Measurements from ENCODE around the gene SOHLH1. TPM values are rescaled to one million over a fixed set of nuclear protein-coding genes. Genes with fewer than 3 reads are reported as not detected.

Gene SOHLH1
- polyA plus RNA-seq (2013, experiment 1 of 2; ENCODE audit: insufficient read length): not detected
- polyA plus RNA-seq (2013, experiment 2 of 2; ENCODE audit: insufficient read length): not detected

DNA sequence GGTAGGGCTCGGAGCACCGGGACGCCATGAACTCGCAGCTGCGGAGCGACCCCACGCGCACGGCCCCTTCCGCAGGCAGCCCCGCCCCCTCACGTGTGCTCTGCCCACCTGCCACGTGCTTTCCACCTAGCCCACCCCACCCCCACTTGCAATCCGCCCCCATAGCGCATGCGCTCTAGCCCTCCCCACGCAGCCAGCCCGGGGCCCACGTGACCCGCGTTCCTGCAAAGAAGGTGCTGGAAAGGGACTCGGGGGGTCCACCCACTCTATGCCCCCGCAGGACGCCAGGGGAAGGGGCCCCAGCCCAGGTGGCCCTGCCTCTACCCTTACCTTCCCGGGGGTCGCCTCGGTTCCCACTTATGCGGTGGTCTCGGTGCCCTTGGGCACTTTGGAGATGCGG, at the start of gene SOHLH1:
Gene SOHLH1 (minus strand): TSS at position 42 of the 400 bp plus-strand sequence. CDS start 14 bp downstream, at position 28.
- DNase-seq: no peak

GRCh38 chr9:135748676-135749075, 49.4 kb upstream of the SOHLH1 start:
- DNase-seq: no peak

- no peak for DNase-seq
Observed at GRCh38 chr9:135747311-135747710, 48.0 kb upstream of the SOHLH1 start.

DNA sequence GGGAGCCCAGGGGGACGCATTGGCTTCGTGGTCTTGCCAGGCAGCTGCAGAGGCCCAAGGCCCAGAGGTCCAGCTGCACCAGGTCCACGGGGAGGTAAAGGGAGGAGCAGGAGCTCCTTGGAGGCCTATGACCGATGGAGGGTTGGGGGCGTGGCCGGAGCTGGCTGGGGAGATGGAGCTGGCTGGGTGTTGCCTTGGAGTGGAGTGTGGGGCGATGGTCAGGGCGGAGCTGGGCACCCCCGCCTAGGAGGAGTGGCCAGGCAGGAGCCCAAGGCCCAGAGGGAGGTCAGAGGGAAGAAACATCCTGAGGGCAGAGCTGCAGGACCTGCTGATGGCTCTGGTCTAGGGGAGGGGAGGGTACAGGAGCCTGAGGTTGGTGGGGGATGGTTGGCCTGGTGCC, 47.3 kb upstream of the SOHLH1 start:
- DNase-seq: no peak

- no peak for DNase-seq
Observed at GRCh38 chr9:135745686-135746324, 46.5 kb upstream of the SOHLH1 start.

- DNase-seq: no peak
Observed at GRCh38 chr9:135745189-135745588, 45.9 kb upstream of the SOHLH1 start.

- DNase-seq: no peak
Observed at GRCh38 chr9:135744333-135745070, 45.2 kb upstream of the SOHLH1 start.

GRCh38 chr9:135743546-135744332, 44.5 kb upstream of the SOHLH1 start:
- DNase-seq: no peak

GRCh38 chr9:135743021-135743420, 43.7 kb upstream of the SOHLH1 start:
- no peak for DNase-seq

- DNase-seq: no peak
Observed at GRCh38 chr9:135741276-135742219, 42.3 kb upstream of the SOHLH1 start.

GRCh38 chr9:135739271-135740220, 40.3 kb upstream of the SOHLH1 start:
- DNase-seq: no peak

GRCh38 chr9:135737840-135738521, 38.7 kb upstream of the SOHLH1 start:
- no peak for DNase-seq

DNA sequence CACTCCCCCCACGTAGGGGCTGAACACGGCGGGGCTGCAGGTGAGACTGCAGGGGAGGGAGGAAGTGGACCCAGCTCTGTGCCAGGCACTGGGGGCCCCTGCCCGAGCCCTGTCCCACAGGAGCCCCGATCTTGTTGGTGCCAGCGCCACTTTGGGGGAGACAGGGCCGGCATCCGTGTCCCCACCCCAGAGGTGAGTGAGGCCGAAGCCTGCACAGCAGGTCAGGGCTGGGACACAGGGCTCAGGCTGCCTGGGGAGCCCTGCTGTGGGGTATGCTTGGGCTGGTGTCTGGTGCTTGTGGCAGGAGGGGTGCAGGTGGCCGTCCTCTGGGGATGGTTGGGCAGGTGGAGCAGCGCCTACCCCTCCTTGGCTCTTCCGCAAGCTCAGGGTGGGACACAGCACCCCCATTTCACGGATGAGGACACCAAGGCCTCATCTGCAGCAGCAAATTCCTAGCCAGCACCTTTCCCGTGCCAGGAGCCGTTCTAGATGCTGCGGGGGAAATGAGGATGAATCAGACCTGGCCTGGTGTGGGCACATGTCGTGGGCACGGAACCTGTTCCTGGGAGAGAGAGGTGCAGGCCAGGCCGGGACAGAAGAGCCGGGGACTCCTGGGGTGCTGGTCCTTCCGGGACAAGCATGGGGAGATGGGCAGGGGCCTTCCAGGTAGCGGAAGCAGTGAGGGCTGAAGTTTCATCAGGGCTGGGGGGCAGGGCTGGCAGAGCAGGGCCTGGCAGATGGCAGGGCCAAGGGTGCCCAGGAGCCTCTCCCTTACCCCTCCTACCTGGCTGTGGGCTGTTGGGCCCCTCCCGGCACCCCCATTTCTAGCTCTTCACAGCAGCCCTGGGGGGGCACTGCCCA, 37.9 kb upstream of the SOHLH1 start:
- DNase-seq: no peak

GRCh38 chr9:135736272-135736978, 37.1 kb upstream of the SOHLH1 start:
- no peak for DNase-seq

DNA sequence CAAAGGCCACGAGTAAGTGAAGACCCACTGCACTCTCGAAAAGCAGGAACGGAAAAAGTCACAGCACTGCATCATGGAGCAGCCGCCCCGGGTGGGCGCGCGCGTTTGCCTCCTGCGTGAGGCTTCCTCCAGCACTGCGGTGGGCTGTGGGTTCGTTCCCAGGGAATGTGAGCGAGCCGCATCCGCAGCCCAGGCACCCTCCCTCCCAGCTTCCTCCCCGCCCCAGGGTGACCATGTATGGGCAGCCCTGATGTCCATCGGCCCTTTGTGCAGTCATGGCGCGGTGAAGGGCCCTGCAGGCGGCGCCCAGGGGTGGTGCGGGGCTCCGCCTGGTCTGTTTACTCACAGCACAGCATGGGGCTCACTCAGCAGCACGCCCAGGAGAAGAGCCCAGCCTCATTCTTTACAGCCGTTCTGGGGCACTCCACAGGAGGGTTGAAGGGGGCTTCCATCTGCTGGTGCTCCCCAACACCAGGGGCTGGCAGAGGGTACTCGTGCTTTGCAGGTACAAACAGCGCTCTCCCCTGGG, 35.4 kb upstream of the SOHLH1 start:
- DNase-seq: no peak

DNA sequence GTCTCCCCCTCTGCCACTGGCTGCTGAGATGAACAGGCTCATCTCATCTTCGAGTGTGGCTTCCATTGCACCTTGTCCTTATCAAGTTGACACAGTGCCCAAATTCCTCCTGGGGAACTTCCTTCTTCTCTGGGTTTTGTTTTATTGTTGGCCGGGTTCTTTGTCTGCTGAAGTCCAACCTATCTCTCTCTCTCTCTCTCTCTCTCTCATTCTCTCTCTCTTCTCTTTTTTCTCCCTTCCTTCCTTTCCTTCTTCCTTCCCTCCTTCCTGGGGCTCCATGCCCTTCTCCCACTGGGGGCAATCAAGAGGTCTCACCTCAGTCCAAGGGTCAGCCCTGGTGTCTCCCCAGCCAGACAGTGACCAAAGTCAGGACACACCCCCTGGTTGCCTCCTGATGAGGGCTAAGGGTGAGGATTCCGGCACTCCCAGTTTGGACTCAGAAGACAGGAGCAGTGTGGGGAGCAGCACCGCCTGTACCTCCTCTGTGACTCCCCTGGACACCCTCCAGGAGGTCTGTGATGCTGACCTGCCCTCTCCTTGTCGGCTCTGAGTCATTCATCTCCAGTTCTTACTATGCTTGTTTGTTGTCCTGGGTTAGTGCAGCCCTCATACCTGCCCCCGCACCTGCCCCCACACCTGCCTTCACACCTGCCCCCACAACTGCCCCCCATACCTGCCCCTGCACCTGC, 33.4 kb upstream of the SOHLH1 start:
- no peak for DNase-seq

DNA sequence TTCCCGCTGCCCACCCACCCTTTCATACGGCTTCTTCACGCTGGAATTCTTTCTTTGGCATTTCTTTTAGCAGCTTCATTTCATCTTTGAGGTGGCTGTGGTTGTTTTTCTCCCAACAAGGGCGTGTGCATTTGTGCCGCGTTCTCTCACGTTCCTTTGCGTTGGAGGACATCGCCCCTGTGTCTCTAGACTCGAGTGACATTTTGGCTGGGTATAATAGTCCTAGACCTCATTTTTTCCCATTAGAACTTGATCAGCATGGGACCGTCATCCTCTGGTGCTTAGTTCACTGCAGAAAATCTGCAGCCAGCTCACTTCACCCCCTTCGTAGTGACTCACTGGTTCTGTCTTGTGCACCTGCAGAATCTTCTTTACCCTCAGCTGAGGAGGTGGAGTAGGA, 32.2 kb upstream of the SOHLH1 start:
- no peak for DNase-seq

DNA sequence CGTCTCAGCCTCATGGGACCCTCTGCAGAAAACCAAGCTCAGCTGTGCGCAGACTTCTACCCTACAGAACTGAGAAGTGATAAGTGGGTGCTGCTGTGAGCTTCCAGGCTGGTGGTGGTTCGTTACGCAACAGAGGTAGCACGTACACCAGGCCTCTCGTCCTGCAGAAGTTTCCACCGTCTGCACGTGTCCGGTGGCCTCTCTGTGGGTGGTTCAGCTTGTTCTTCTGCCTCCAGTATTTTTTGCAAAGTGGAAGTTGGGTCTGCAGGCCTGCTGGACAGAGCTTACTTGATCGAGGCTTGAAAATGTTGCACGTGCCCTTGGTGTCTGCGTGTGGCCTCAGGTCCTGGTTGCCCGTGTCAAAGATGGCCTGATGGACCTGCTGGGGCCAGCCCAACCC, 30.2 kb upstream of the SOHLH1 start:
- no peak for DNase-seq
